ENCODE results near the gene TFEB. TPM values are rescaled to one million over a fixed set of nuclear protein-coding genes. Genes with fewer than 3 reads are reported as not detected.

The TFEB gene
- total RNA-seq, 4 donors from 2014 or later: 23.0 to 39.0 (median 34.9) TPM

- no peaks in the 10 kb centered on the region for H3K9me3 ChIP-seq
- intact Hi-C loops (cut with DNase I): loop anchor here (10.0 kb wide), 1 partner anchor 70 kb away; the partner anchor contains the start of gene FRS3
- TF ChIP-seq POLR2A (IDR thresholded peaks at IDR 0.05) (no peak), CTCF (IDR thresholded peaks at IDR 0.05) (no peak)
- H3K4me1 ChIP-seq: peaks cover 40 to 74% of the 10 kb centered on the region in 2 donors
- peak overlapping the region; percentile 89 to 95 (median 94) for H3K27ac ChIP-seq
- no peak for DNase-seq
- 92 to 96% methylated on average over 5 of the region's 5 CpGs for WGBS, 2 donors
- H3K4me3 ChIP-seq (replicated peaks in 1 of 3): no peak overlapping the region
- H3K36me3 ChIP-seq: no peaks in the 10 kb centered on the region
- H3K27me3 ChIP-seq: no peaks in the 10 kb centered on the region
Measured at GRCh38 chr6:41704656-41705310, 30.6 kb downstream of the TFEB start.

- 80 to 88% methylated on average over 7 of the region's 7 CpGs for WGBS, 2 donors
- H3K36me3 ChIP-seq: no peaks in the 10 kb centered on the region
- H3K4me1 ChIP-seq: peaks cover 40 to 73% of the 10 kb centered on the region in 2 donors
- TF ChIP-seq POLR2A (IDR thresholded peaks at IDR 0.05) (no peak), CTCF (IDR thresholded peaks at IDR 0.05) (no peak)
- no peak for DNase-seq
- no peak overlapping the region for H3K27ac ChIP-seq
- H3K9me3 ChIP-seq: no peaks in the 10 kb centered on the region
- intact Hi-C loops (cut with DNase I): loop anchor here (10.0 kb wide), 1 partner anchor 71 kb away; the partner anchor contains the start of gene FRS3
- no peaks in the 10 kb centered on the region for H3K27me3 ChIP-seq
- no peak overlapping the region for H3K4me3 ChIP-seq (replicated peaks in 1 of 3)
Measured at GRCh38 chr6:41704028-41704427, 31.4 kb downstream of the TFEB start.

- Histone ChIP-seq H3K27me3 (no peaks in the 10 kb centered on the region), H3K4me1 (peaks cover 34 to 65% of the 10 kb centered on the region in 2 donors), H3K9me3 (no peaks in the 10 kb centered on the region), H3K27ac (no peak overlapping the region), H3K4me3 (replicated peaks in 1 of 3) (no peak overlapping the region), H3K36me3 (no peaks in the 10 kb centered on the region)
- WGBS, 2 donors: 79 to 81% methylated on average over 9 to 12 of the region's 14 CpGs
- intact Hi-C loops (cut with DNase I): loop anchor here (10.0 kb wide), 1 partner anchor 72 kb away; the partner anchor contains the start of gene FRS3
- TF ChIP-seq CTCF (IDR thresholded peaks at IDR 0.05) (no peak), POLR2A (IDR thresholded peaks at IDR 0.05) (no peak)
- DNase-seq: no peak
Measured at GRCh38 chr6:41702771-41703494, 32.5 kb downstream of the TFEB start.

GRCh38 chr6:41702089-41702745, 33.2 kb downstream of the TFEB start:
- Histone ChIP-seq H3K27me3 (no peaks in the 10 kb centered on the region), H3K36me3 (no peaks in the 10 kb centered on the region), H3K27ac (no peak overlapping the region), H3K4me1 (peaks cover 31 to 58% of the 10 kb centered on the region in 2 donors), H3K9me3 (no peaks in the 10 kb centered on the region), H3K4me3 (replicated peaks in 1 of 3) (no peak overlapping the region)
- DNase-seq: no peak
- WGBS, 2 donors: 96% methylated on average over 10 of the region's 10 CpGs
- intact Hi-C loops (cut with DNase I): loop anchor here (10.0 kb wide), 1 partner anchor 73 kb away; the partner anchor contains the start of gene FRS3
- TF ChIP-seq POLR2A (IDR thresholded peaks at IDR 0.05) (no peak), CTCF (IDR thresholded peaks at IDR 0.05) (no peak)

Data from thyroid gland (tissue), 4 donors.